Measurements from ENCODE around the gene SUGP2.

The SUGP2 gene

DNA sequence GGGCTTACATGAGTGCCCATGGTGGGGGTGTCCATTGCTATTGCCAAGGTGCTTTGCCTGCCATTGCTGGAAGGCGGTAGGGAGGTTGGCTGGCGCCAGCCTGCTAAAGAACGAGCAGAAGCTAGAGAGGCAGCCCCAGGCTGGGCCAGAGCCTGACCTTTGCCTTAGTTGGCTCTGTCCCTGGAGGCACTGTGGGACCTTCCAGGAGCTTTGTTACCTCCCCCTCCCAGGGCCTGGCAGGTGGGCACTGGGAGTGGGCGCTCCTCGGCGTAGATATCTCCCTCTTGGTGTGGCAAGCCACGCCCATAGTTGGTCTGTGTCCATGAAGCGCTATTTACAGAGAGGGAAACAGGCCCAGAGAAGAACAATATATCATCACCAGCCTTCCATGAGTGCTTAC is 28.2 kb upstream of the SUGP2 start:
- no peak for DNase-seq
- in situ Hi-C loops (cut with HindIII; ENCODE audit: low pct_ligation_motif_present, low pct_unique_long_range_greater_than_20kb, low sequenced_read_pairs) = no loop called here

GRCh38 chr19:19059837-19060611 is 26.7 kb upstream of the SUGP2 start:
- DNase-seq = no peak
- in situ Hi-C loops (cut with HindIII; ENCODE audit: low pct_ligation_motif_present, low pct_unique_long_range_greater_than_20kb, low sequenced_read_pairs) = no loop called here

- DNase-seq = no peak
- in situ Hi-C loops (cut with HindIII; ENCODE audit: low pct_ligation_motif_present, low pct_unique_long_range_greater_than_20kb, low sequenced_read_pairs) = no loop called here
These were observed 25.9 kb upstream of the SUGP2 start for GRCh38 chr19:19059018-19059836.

- in situ Hi-C loops (cut with HindIII; ENCODE audit: low pct_ligation_motif_present, low pct_unique_long_range_greater_than_20kb, low sequenced_read_pairs) = no loop called here
- DNase-seq = no peak
These were observed 24.4 kb upstream of the SUGP2 start for GRCh38 chr19:19057720-19058119.

GRCh38 chr19:19057317-19057716 is 24.0 kb upstream of the SUGP2 start:
- DNase-seq = no peak
- in situ Hi-C loops (cut with HindIII; ENCODE audit: low pct_ligation_motif_present, low pct_unique_long_range_greater_than_20kb, low sequenced_read_pairs) = no loop called here

DNA sequence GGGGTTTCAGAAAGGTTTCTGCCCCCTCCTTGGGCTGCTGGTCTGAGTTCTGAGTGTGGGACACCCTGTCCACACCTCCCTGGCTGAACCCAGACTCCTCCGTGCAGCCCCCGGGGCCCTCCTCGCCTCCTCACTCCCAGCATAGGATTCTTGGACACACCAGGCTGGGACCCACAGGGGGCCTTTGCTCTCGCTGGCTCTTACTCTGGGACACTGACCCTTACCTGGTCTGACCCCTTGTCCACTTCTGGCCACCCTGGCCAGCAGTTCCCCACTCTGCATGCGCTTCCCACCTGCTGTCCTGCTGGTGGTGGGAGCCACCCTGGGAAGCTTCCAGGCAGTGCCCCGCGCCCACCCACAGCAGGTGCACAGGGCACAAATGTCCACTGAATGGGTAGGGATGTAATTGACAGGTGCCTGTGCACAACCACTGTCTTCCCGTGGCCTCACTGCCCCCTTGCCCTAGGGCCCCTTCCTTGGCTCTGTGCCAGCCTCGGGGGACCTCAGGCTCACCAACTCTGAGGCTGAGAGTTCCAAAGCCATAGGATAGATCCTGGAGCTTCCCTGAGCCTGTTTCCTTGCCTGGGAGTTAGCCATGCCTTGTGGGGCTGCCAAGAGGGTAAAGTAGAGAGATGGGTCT is 23.4 kb upstream of the SUGP2 start:
- in situ Hi-C loops (cut with HindIII; ENCODE audit: low pct_ligation_motif_present, low pct_unique_long_range_greater_than_20kb, low sequenced_read_pairs) = no loop called here
- DNase-seq = no peak

- in situ Hi-C loops (cut with HindIII; ENCODE audit: low pct_ligation_motif_present, low pct_unique_long_range_greater_than_20kb, low sequenced_read_pairs) = no loop called here
These were observed 22.4 kb upstream of the SUGP2 start for GRCh38 chr19:19055701-19056100.

GRCh38 chr19:19054939-19055440 is 21.7 kb upstream of the SUGP2 start:
- DNase-seq = no peak
- in situ Hi-C loops (cut with HindIII; ENCODE audit: low pct_ligation_motif_present, low pct_unique_long_range_greater_than_20kb, low sequenced_read_pairs) = no loop called here

More at GRCh38 chr19:19055701-19056100, 22.4 kb upstream of the SUGP2 start:
- DNase-seq = no peak

GRCh38 chr19:19054315-19054938 is 21.1 kb upstream of the SUGP2 start:
- no peak for DNase-seq
- in situ Hi-C loops (cut with HindIII; ENCODE audit: low pct_ligation_motif_present, low pct_unique_long_range_greater_than_20kb, low sequenced_read_pairs) = no loop called here

GRCh38 chr19:19053508-19054314 is 20.4 kb upstream of the SUGP2 start:
- peak; percentile 57 for DNase-seq
- in situ Hi-C loops (cut with HindIII; ENCODE audit: low pct_ligation_motif_present, low pct_unique_long_range_greater_than_20kb, low sequenced_read_pairs) = no loop called here

- DNase-seq = no peak
- in situ Hi-C loops (cut with HindIII; ENCODE audit: low pct_ligation_motif_present, low pct_unique_long_range_greater_than_20kb, low sequenced_read_pairs) = no loop called here
These were observed 19.6 kb upstream of the SUGP2 start for GRCh38 chr19:19052921-19053320.

DNA sequence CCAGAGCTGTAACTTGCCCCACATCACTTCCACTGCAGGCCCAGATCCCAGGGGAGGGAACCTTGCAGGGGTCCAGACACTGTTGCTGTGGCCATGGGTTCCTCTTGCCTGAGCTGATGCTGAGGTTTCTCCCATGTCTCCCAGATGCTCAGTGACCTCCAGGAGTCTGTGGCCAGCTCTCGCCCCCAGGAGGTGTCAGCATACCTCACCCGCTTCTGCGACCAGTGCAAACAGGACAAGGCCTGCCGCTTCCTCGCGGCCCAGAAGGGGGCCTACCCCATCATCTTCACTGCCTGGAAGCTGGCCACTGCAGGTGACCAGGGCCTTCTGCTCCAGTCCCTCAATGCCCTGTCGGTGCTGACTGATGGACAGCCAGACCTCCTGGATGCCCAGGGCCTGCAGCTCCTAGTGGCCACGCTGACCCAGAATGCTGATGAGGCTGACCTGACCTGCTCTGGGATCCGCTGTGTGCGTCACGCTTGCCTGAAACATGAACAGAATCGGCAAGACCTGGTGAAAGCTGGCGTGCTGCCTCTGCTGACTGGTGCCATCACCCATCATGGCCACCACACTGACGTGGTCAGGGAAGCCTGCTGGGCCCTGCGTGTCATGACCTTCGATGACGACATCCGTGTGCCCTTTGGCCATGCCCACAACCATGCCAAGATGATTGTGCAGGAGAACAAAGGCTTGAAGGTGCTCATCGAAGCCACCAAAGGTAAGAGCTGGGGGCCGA is 18.3 kb upstream of the SUGP2 start:
- DNase-seq = no peak
- in situ Hi-C loops (cut with HindIII; ENCODE audit: low pct_ligation_motif_present, low pct_unique_long_range_greater_than_20kb, low sequenced_read_pairs) = no loop called here

GRCh38 chr19:19050731-19051130 is 17.4 kb upstream of the SUGP2 start:
- DNase-seq = no peak
- in situ Hi-C loops (cut with HindIII; ENCODE audit: low pct_ligation_motif_present, low pct_unique_long_range_greater_than_20kb, low sequenced_read_pairs) = no loop called here

- DNase-seq = no peak
- in situ Hi-C loops (cut with HindIII; ENCODE audit: low pct_ligation_motif_present, low pct_unique_long_range_greater_than_20kb, low sequenced_read_pairs) = no loop called here
These were observed 16.8 kb upstream of the SUGP2 start for GRCh38 chr19:19050104-19050503.

DNA sequence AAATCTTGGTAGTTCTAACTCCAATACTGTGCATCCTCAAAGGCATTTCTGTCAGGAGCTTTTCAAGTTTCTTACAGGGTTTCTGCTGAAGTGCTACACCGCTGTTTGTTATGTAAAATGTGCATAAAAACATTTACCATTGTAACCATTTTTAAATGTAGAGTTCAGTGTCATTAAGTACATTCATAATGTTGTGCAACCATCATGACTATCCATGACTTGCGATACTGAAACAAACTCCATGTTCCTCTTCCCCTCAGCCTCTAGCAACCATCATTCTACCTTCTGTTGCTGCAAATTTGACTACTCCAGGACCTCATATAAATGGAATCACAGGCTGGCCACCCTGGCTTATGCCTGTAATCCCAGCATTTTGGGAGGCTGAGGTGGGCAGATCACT is 16.1 kb upstream of the SUGP2 start:
- in situ Hi-C loops (cut with HindIII; ENCODE audit: low pct_ligation_motif_present, low pct_unique_long_range_greater_than_20kb, low sequenced_read_pairs) = no loop called here
- DNase-seq = no peak

- no peak for DNase-seq
These were observed 10.6 kb upstream of the SUGP2 start for GRCh38 chr19:19043881-19044280.

GRCh38 chr19:19043481-19043880 is 10.2 kb upstream of the SUGP2 start:
- in situ Hi-C loops (cut with HindIII; ENCODE audit: low pct_ligation_motif_present, low pct_unique_long_range_greater_than_20kb, low sequenced_read_pairs) = no loop called here
- no peak for DNase-seq

More at GRCh38 chr19:19043881-19044280, 10.6 kb upstream of the SUGP2 start:
- in situ Hi-C loops (cut with HindIII; ENCODE audit: low pct_ligation_motif_present, low pct_unique_long_range_greater_than_20kb, low sequenced_read_pairs) = no loop called here
